KMS-11 (cell line): ENCODE data around the gene FYN.

ENCODE experiments used
- H2AFZ ChIP-seq: fragments of 200-600 bp; sonication (generic); 2 replicates; pipeline ENCODE4 v1.6.1; 2016; ENCODE audit warnings: antibody characterized with exemption, mixed run types, low read depth
- H3K27ac ChIP-seq: fragments of 200-600 bp; sonication (generic); 2 replicates; pipeline ENCODE4 v1.6.1; 2016; ENCODE audit warnings: mild to moderate bottlenecking, mixed run types
- H3K27me3 ChIP-seq: fragments of 200-600 bp; sonication (generic); 2 replicates; pipeline ENCODE4 v1.6.1; 2017; ENCODE audit warnings: mild to moderate bottlenecking, low read depth, mixed run types, moderate library complexity; ENCODE audit not compliant: insufficient read depth
- H3K36me3 ChIP-seq: fragments of 200-600 bp; sonication (generic); 2 replicates; pipeline ENCODE4 v1.6.1; 2017; ENCODE audit warnings: mild to moderate bottlenecking, mixed run types; ENCODE audit not compliant: insufficient read depth
- H3K4me1 ChIP-seq: fragments of 200-600 bp; sonication (generic); 2 replicates; pipeline ENCODE4 v1.6.1; 2016; ENCODE audit warnings: mild to moderate bottlenecking, low read depth, mixed run types; ENCODE audit not compliant: poor library complexity, severe bottlenecking
- H3K4me2 ChIP-seq: fragments of 200-600 bp; sonication (generic); 2 replicates; pipeline ENCODE4 v1.7.0; 2016; ENCODE audit warnings: mild to moderate bottlenecking, mixed run types
- H3K4me3 ChIP-seq: fragments of 200-600 bp; sonication (generic); IDR thresholded peaks from 2 replicates; pipeline ENCODE4 v1.6.1; 2017; ENCODE audit warnings: low read depth, low read length, mixed read lengths; ENCODE audit not compliant: insufficient read depth
- H3K79me2 ChIP-seq: fragments of 200-600 bp; sonication (generic); 2 replicates; pipeline ENCODE4 v1.6.1; 2016; ENCODE audit warnings: low read depth, mixed run types; ENCODE audit not compliant: insufficient read depth
- H3K9ac ChIP-seq: fragments of 200-600 bp; sonication (generic); 2 replicates; pipeline ENCODE4 v1.6.1; 2016; ENCODE audit warnings: mild to moderate bottlenecking, mixed run types
- H4K20me1 ChIP-seq: fragments of 200-600 bp; sonication (generic); 2 replicates; pipeline ENCODE4 v1.6.1; 2016; ENCODE audit warnings: mild to moderate bottlenecking, mixed run types; ENCODE audit not compliant: insufficient read depth
- CTCF ChIP-seq: fragments of 200-600 bp; sonication (generic); conservative IDR thresholded peaks from 2 replicates; pipeline ENCODE4 v1.6.1; 2017; ENCODE audit warnings: low read depth, mild to moderate bottlenecking, antibody characterized with exemption, low read length, moderate library complexity, mixed read lengths

FYN gene

GRCh38 chr6:111829998-111830397 lies 43.3 kb downstream of the FYN start:
- Histone ChIP-seq H3K79me2 (no peaks in the 10 kb centered on the region), H3K36me3 (no peaks in the 10 kb centered on the region), H2AFZ (no peak overlapping the region), H3K9ac (no peak overlapping the region), H4K20me1 (no peaks in the 10 kb centered on the region), H3K4me1 (peaks cover 53% of the 10 kb centered on the region), H3K4me3 (no peak overlapping the region), H3K27me3 (no peaks in the 10 kb centered on the region), H3K4me2 (no peak overlapping the region), H3K27ac (no peak overlapping the region)
- TF ChIP-seq CTCF: no peak

GRCh38 chr6:111829581-111829980 lies 43.7 kb downstream of the FYN start:
- no peak overlapping the region for H3K4me2 ChIP-seq
- no peaks in the 10 kb centered on the region for H3K27me3 ChIP-seq
- no peak overlapping the region for H3K9ac ChIP-seq
- no peak overlapping the region for H3K4me3 ChIP-seq
- H3K79me2 ChIP-seq: no peaks in the 10 kb centered on the region
- H4K20me1 ChIP-seq: no peaks in the 10 kb centered on the region
- peaks cover 53% of the 10 kb centered on the region for H3K4me1 ChIP-seq
- no peak overlapping the region for H2AFZ ChIP-seq
- no peak overlapping the region for H3K27ac ChIP-seq
- H3K36me3 ChIP-seq: no peaks in the 10 kb centered on the region
- no peak for TF ChIP-seq CTCF

GRCh38 chr6:111828809-111829208 lies 44.4 kb downstream of the FYN start:
- Histone ChIP-seq H3K4me1 (peaks cover 53% of the 10 kb centered on the region), H3K4me3 (no peak overlapping the region), H3K27me3 (no peaks in the 10 kb centered on the region), H3K79me2 (no peaks in the 10 kb centered on the region), H3K27ac (no peak overlapping the region), H3K4me2 (no peak overlapping the region), H4K20me1 (no peaks in the 10 kb centered on the region), H2AFZ (no peak overlapping the region), H3K36me3 (no peaks in the 10 kb centered on the region), H3K9ac (no peak overlapping the region)
- TF ChIP-seq CTCF: no peak

- no peaks in the 10 kb centered on the region for H3K79me2 ChIP-seq
- TF ChIP-seq CTCF: no peak
- no peaks in the 10 kb centered on the region for H3K27me3 ChIP-seq
- no peak overlapping the region for H3K27ac ChIP-seq
- H3K4me1 ChIP-seq: peaks cover 24% of the 10 kb centered on the region
- no peak overlapping the region for H2AFZ ChIP-seq
- no peaks in the 10 kb centered on the region for H3K36me3 ChIP-seq
- H3K9ac ChIP-seq: no peak overlapping the region
- H3K4me2 ChIP-seq: no peak overlapping the region
- no peaks in the 10 kb centered on the region for H4K20me1 ChIP-seq
- H3K4me3 ChIP-seq: no peak overlapping the region
These were observed 47.7 kb downstream of the FYN start for GRCh38 chr6:111825439-111826086.
